Measurements from ENCODE around the gene MTFR1L. TPM values are rescaled to one million over a fixed set of nuclear protein-coding genes. Genes with fewer than 3 reads are reported as not detected.

Gene MTFR1L
- total RNA-seq, 1 donor from 2014 or later = 30.0 TPM

DNA sequence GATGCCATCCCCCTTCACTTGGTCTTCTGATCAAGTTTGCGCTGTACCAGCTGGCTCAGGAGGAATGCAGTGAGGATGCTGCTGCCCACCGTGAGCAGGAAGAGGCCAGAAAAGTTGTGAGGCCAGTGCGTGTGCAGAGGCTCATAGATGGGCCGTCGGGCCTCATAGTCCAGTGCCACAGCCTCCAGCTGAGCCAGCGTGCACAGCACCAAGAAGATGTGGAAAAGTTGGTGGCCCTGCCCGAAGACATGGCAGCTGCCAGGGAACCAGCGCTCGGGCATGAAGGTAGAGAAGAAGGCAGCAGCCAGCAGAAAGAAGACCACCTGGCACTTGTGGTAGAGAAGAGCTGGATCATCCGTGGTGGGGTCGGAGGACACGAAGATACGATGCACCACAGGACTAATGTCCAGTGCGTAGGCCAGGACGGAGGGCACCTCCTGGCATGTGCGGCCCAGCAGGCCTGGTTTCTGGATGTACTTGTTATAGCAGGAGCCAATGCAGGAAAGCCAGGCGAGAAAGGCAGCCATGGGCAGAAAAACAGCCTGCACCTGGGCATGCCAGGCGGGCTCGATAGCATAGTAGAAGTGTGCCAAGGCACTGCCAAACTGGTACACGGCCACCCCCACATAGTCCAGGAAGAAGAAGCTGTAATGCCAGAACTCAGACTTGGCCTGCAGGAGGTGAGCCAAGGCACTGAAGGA lies 43.2 kb downstream of the MTFR1L start:
- H3K27ac Mint-ChIP-seq = no peak overlapping the region
- H3K36me3 Mint-ChIP-seq (ENCODE audit: low read depth) = no peaks in the 10 kb centered on the region
- DNase-seq = no peak
- no peak overlapping the region for H3K4me3 Mint-ChIP-seq
- intact Hi-C loops (cut with micrococcal nuclease) = no loop called here
- peaks cover 22% of the 10 kb centered on the region for H3K4me1 Mint-ChIP-seq
- H3K9me3 Mint-ChIP-seq = no peaks in the 10 kb centered on the region
- H3K27me3 Mint-ChIP-seq = no peaks in the 10 kb centered on the region

DNA sequence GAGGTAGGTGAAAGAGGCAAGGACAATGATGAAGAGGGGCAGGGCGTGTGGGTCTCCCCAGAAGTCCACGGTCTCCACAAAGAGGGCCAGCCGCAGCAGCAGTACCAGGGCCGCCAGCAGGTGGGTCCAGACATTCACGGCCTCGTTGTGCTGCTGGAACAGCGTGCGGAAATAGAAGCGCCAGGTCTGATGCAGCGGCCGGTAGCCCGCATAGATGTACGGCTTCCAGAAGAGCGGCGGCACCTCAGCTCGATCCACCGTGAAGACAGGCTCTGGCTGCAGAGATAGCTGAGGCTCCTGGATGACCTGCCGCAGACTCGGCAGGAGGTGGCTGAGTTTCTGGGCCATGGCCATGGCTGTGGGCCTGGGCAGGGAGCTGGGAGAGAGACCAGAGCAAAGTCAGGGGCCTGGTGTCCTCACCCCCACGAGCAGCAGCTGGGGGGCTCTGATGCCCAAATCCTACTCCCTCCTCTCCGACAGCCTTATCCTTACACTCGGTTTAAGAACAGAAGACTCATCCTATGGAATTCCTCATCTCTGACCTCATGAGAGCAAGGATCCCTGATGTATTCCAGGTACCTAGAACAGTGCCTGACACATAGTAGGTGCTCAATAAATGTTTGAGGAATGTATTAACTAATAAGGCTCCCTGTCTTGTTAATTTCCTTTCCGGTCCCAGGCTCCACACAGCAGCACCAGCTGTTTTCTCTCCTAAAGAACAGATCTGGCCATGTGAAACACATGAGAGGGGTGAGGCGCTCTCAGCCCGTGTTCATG lies 43.9 kb downstream of the MTFR1L start:
- intact Hi-C loops (cut with micrococcal nuclease) = no loop called here
- H3K9me3 Mint-ChIP-seq = no peaks in the 10 kb centered on the region
- no peaks in the 10 kb centered on the region for H3K27me3 Mint-ChIP-seq
- DNase-seq = no peak
- H3K4me3 Mint-ChIP-seq = no peak overlapping the region
- no peaks in the 10 kb centered on the region for H3K36me3 Mint-ChIP-seq (ENCODE audit: low read depth)
- peaks cover 17% of the 10 kb centered on the region for H3K4me1 Mint-ChIP-seq
- no peak overlapping the region for H3K27ac Mint-ChIP-seq

- no peaks in the 10 kb centered on the region for H3K9me3 Mint-ChIP-seq
- H3K27ac Mint-ChIP-seq = no peak overlapping the region
- intact Hi-C loops (cut with micrococcal nuclease) = no loop called here
- no peaks in the 10 kb centered on the region for H3K36me3 Mint-ChIP-seq (ENCODE audit: low read depth)
- no peaks in the 10 kb centered on the region for H3K27me3 Mint-ChIP-seq
- DNase-seq = no peak
- no peak overlapping the region for H3K4me3 Mint-ChIP-seq
- H3K4me1 Mint-ChIP-seq = peaks cover 12% of the 10 kb centered on the region
Measured at GRCh38 chr1:25864434-25864833, 44.7 kb downstream of the MTFR1L start.

GRCh38 chr1:25866288-25866687 lies 46.5 kb downstream of the MTFR1L start:
- Mint-ChIP-seq H3K9me3 (no peaks in the 10 kb centered on the region), H3K36me3 (ENCODE audit: low read depth) (no peaks in the 10 kb centered on the region), H3K27me3 (no peaks in the 10 kb centered on the region), H3K27ac (no peak overlapping the region), H3K4me1 (peaks cover 3% of the 10 kb centered on the region), H3K4me3 (no peak overlapping the region)
- intact Hi-C loops (cut with micrococcal nuclease) = no loop called here
- no peak for DNase-seq

- no peaks in the 10 kb centered on the region for H3K27me3 Mint-ChIP-seq
- no peak overlapping the region for H3K4me3 Mint-ChIP-seq
- H3K36me3 Mint-ChIP-seq (ENCODE audit: low read depth) = no peaks in the 10 kb centered on the region
- no peaks in the 10 kb centered on the region for H3K4me1 Mint-ChIP-seq
- no peak for DNase-seq
- no peaks in the 10 kb centered on the region for H3K9me3 Mint-ChIP-seq
- intact Hi-C loops (cut with micrococcal nuclease) = no loop called here
- no peak overlapping the region for H3K27ac Mint-ChIP-seq
Measured at GRCh38 chr1:25867210-25867991, 47.6 kb downstream of the MTFR1L start.

- peaks cover 3% of the 10 kb centered on the region for H3K4me1 Mint-ChIP-seq
- no peak for DNase-seq
- H3K4me3 Mint-ChIP-seq = no peak overlapping the region
- H3K27ac Mint-ChIP-seq = no peak overlapping the region
- no peaks in the 10 kb centered on the region for H3K9me3 Mint-ChIP-seq
- H3K27me3 Mint-ChIP-seq = peaks cover 2% of the 10 kb centered on the region
- H3K36me3 Mint-ChIP-seq (ENCODE audit: low read depth) = peaks cover 2% of the 10 kb centered on the region
- intact Hi-C loops (cut with micrococcal nuclease) = no loop called here
Measured at GRCh38 chr1:25869909-25870606, 50.3 kb downstream of the MTFR1L start.

GRCh38 chr1:25870614-25871013 lies 50.9 kb downstream of the MTFR1L start:
- intact Hi-C loops (cut with micrococcal nuclease) = no loop called here
- DNase-seq = no peak
- no peak overlapping the region for H3K27ac Mint-ChIP-seq
- H3K4me1 Mint-ChIP-seq = peaks cover 3% of the 10 kb centered on the region
- H3K27me3 Mint-ChIP-seq = peaks cover 4% of the 10 kb centered on the region
- no peaks in the 10 kb centered on the region for H3K9me3 Mint-ChIP-seq
- no peak overlapping the region for H3K4me3 Mint-ChIP-seq
- peaks cover 2% of the 10 kb centered on the region for H3K36me3 Mint-ChIP-seq (ENCODE audit: low read depth)

DNA sequence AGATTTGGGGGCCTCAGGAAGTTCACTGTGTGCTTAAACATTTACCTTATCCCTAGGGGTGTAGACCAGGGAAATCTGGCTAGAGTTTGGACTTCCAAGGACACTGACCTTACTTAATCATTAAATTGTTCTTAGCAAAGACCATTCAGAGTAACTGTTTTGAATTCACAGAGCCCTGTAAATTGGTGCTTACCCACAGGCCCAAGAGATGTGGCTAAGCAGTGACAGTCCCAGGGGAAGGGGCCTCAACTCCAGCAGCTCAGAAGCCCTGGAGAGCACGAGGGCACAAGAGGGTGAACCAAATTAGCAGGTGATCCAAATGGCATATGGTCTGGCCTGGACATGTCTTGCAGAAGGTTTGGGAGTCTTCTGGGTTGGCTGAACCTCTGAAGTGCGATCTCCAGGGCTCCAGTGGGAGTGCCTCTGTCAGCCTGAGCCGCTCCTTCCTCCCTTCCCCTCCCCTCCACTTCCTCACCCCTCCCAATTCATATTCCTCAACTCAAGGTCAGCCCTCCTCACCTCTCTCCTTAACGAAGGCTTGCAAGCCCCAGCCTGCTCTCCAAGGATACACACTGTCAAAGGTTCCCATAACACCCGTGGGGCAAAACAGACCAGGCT lies 51.4 kb downstream of the MTFR1L start:
- peaks cover 2% of the 10 kb centered on the region for H3K36me3 Mint-ChIP-seq (ENCODE audit: low read depth)
- H3K4me3 Mint-ChIP-seq = no peak overlapping the region
- H3K4me1 Mint-ChIP-seq = peaks cover 3% of the 10 kb centered on the region
- no peaks in the 10 kb centered on the region for H3K9me3 Mint-ChIP-seq
- H3K27me3 Mint-ChIP-seq = peaks cover 7% of the 10 kb centered on the region
- DNase-seq = no peak
- H3K27ac Mint-ChIP-seq = no peak overlapping the region
- intact Hi-C loops (cut with micrococcal nuclease) = no loop called here

DNA sequence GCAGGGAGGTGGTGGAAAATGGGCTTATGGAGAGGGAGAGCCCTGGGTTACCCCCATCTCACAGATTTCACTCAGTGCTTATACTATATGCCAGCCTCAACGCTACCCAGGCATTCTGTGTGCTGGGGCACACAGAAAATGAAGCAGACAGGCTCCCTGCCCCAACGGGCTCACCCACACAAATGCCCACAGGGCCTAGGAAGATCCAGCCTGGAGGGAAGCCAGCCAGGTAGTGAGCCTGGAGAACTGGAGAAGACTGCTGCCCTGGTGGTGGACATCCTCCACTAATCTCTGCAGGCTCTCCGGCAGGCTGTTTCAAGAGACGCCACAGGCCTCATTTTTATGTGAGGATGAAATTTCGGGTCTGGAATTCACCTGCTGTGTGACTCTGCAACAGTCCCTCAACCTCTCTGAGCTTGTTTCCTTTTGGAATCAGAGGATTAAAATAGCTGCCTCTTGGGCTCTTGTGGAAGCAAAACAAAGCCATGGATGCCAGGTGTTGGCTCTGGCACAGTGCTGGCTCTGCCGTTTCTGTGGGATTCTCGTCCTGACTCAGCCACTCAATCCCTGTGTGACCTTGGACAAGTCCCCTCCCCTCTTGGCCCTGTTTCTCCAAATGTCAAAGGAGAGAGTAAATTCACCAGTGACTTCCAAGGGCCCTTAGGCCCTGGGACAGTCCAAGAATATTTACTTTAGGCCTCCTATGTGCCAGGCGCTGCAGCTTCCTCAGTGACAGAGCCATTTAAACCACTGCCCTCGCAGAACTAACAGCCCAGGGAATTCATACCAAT lies 52.1 kb downstream of the MTFR1L start:
- intact Hi-C loops (cut with micrococcal nuclease) = no loop called here
- H3K4me1 Mint-ChIP-seq = peaks cover 5% of the 10 kb centered on the region
- no peak for DNase-seq
- H3K27ac Mint-ChIP-seq = no peak overlapping the region
- H3K36me3 Mint-ChIP-seq (ENCODE audit: low read depth) = peaks cover 2% of the 10 kb centered on the region
- peaks cover 14% of the 10 kb centered on the region for H3K27me3 Mint-ChIP-seq
- no peaks in the 10 kb centered on the region for H3K9me3 Mint-ChIP-seq
- H3K4me3 Mint-ChIP-seq = no peak overlapping the region

DNA sequence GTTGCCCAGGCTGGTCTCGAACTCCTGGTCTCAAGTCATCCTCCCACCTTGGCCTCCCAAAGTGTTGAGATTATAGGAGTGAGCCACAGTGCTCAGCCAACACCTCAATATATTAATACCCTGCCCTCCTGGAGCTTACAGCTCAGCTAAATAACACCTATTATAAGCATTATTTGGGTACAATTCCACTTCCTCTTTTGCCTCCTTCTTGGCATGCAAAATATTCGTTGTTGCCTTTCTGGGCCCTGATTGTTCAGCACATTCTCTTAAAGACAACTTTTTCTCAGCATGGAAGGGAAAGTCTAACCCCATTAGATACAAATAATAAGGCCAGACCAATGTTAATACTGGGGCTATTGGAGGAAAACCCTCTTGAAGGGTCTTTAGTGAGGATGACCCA lies 53.0 kb downstream of the MTFR1L start:
- Mint-ChIP-seq H3K4me1 (peaks cover 5% of the 10 kb centered on the region), H3K27ac (no peak overlapping the region), H3K4me3 (no peak overlapping the region), H3K9me3 (no peaks in the 10 kb centered on the region), H3K36me3 (ENCODE audit: low read depth) (peaks cover 2% of the 10 kb centered on the region), H3K27me3 (peaks cover 18% of the 10 kb centered on the region)
- intact Hi-C loops (cut with micrococcal nuclease) = no loop called here
- no peak for DNase-seq

DNA sequence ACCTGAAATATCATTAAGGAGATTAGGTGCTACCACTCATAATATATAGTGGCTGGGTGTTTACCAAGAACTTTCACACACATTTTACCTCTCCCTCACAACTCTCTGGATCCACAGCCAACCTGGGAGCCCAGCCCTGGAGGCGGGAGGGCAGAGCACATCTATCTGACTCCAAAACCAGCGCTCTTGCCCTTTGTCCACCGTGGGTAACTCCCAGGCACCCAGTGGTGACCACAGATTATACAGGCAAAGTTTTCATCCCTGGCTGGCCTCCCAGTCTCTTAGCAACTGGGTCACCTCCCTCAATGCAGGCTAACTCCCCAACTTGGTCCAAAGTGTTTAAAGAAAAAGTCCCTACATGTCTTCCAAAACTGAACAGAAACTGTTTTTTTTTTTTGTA lies 53.4 kb downstream of the MTFR1L start:
- Mint-ChIP-seq H3K36me3 (ENCODE audit: low read depth) (peaks cover 2% of the 10 kb centered on the region), H3K9me3 (no peaks in the 10 kb centered on the region), H3K4me1 (peaks cover 5% of the 10 kb centered on the region), H3K4me3 (no peak overlapping the region), H3K27me3 (peaks cover 20% of the 10 kb centered on the region), H3K27ac (no peak overlapping the region)
- no peak for DNase-seq
- intact Hi-C loops (cut with micrococcal nuclease) = no loop called here

GRCh38 chr1:25874209-25874608 lies 54.5 kb downstream of the MTFR1L start:
- intact Hi-C loops (cut with micrococcal nuclease) = loop anchor here (2.0 kb wide), 1 partner anchor 13 kb away; no protein-coding TSS in a partner anchor
- H3K4me3 Mint-ChIP-seq = peak overlapping the region; percentile 7

More at GRCh38 chr1:25874209-25874608, 54.5 kb downstream of the MTFR1L start:
- Mint-ChIP-seq H3K27ac (no peak overlapping the region), H3K36me3 (ENCODE audit: low read depth) (peaks cover 2% of the 10 kb centered on the region), H3K27me3 (peaks cover 20% of the 10 kb centered on the region), H3K4me1 (peaks cover 5% of the 10 kb centered on the region), H3K9me3 (no peaks in the 10 kb centered on the region)
- no peak for DNase-seq

All from activated CD4-positive, alpha-beta T cell treated with anti-CD3 and anti-CD28 coated beads, Interleukin-2, amount 10 ng/mL, durations not matched to agents 24 days and 14 days (primary cell).